Hepatocyte (in vitro differentiated cells): Measurements from ENCODE around the gene THSD4.

Experiments used
- EZH2 ChIP-seq: fragments of 200-600 bp; sonication (generic); IDR thresholded peaks from 2 replicates; pipeline ENCODE4 v1.6.1; 2016; ENCODE audit warnings: antibody characterized with exemption, mild to moderate bottlenecking, borderline replicate concordance
- EZH2phosphoT487 ChIP-seq: fragments of 200-600 bp; sonication (generic); IDR thresholded peaks from one replicate; pipeline ENCODE4 v1.6.1; 2018; ENCODE audit warnings: antibody characterized with exemption, mild to moderate bottlenecking, low read depth, moderate library complexity; ENCODE audit not compliant: unreplicated experiment, severe bottlenecking
- TF ChIP-seq, protein P1 (sequence below): fragments of 200-600 bp; sonication (generic); IDR thresholded peaks from 2 replicates; pipeline ENCODE4 v1.5.1; 2016; ENCODE audit warnings: antibody characterized with exemption, mild to moderate bottlenecking; ENCODE audit not compliant: poor library complexity

DNA sequence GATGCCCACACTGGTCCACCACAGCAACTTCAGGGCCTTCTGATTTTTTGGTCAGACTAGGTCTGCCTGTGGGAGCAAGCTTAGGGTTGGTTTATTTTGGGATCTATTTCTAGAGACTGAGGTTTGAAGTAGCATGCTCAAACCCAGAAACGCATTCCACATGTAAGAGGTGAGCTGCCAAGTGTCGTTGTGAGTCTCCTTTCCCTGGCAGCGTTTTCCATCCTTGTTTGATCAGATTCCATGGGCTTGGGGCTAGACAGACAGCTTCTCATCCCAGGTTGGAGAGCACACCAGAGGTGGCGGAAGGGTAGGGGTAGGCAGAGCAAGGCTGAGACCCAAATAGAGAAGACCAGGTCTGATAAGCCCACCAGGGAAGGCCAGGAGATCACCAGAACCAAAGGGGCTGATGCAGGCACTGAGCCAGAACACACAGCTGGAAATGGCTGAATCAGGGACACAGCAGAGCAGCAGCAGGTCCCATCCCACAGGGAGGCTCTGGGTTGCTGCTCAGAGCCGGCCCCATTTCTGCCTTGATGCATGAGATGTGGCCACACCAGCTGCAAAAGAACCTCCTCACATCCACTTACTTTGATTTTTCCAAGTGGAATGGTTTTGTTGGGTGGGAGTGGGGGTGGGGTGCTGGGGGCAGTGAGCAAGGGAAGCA, 186.8 kb downstream of the THSD4 start:
- TF ChIP-seq, protein P1, sequence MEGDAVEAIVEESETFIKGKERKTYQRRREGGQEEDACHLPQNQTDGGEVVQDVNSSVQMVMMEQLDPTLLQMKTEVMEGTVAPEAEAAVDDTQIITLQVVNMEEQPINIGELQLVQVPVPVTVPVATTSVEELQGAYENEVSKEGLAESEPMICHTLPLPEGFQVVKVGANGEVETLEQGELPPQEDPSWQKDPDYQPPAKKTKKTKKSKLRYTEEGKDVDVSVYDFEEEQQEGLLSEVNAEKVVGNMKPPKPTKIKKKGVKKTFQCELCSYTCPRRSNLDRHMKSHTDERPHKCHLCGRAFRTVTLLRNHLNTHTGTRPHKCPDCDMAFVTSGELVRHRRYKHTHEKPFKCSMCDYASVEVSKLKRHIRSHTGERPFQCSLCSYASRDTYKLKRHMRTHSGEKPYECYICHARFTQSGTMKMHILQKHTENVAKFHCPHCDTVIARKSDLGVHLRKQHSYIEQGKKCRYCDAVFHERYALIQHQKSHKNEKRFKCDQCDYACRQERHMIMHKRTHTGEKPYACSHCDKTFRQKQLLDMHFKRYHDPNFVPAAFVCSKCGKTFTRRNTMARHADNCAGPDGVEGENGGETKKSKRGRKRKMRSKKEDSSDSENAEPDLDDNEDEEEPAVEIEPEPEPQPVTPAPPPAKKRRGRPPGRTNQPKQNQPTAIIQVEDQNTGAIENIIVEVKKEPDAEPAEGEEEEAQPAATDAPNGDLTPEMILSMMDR, result no peak
- TF ChIP-seq EZH2 (no peak), EZH2phosphoT487 (no peak)
